HCT116 (cell line): ENCODE data around the gene LRRN3.

Source experiments
- CBX3 ChIP-seq: IDR thresholded peaks from 2 replicates; pipeline ENCODE4 v1.6.1; 2012; ENCODE audit warnings: low read depth
- EZH2 ChIP-seq: fragments of 200-600 bp; sonication (generic); IDR thresholded peaks from 2 replicates; pipeline ENCODE4 v1.6.1; 2017; ENCODE audit warnings: antibody characterized with exemption, mixed run types
- JUND ChIP-seq: IDR thresholded peaks from 2 replicates; pipeline ENCODE4 v1.6.1; 2012
- POLR2A ChIP-seq: IDR thresholded peaks from 2 replicates; pipeline ENCODE4 v1.7.0; 2011; ENCODE audit warnings: borderline replicate concordance; ENCODE audit not compliant: insufficient read depth, insufficient read length; ENCODE audit errors: extremely low read depth
- POLR2AphosphoS5 ChIP-seq: IDR thresholded peaks from 2 replicates; pipeline ENCODE4 v1.6.1; 2011; ENCODE audit warnings: mild to moderate bottlenecking, low read depth, low read length, moderate library complexity
- RAD21 ChIP-seq: IDR thresholded peaks from 2 replicates; pipeline ENCODE4 v1.6.1; 2012; ENCODE audit warnings: low read depth, mild to moderate bottlenecking
- TCF7L2 ChIP-seq: IDR thresholded peaks from 2 replicates; pipeline ENCODE4 v1.7.0; 2011; ENCODE audit warnings: borderline replicate concordance, inconsistent platforms; ENCODE audit not compliant: insufficient read depth, insufficient read length; ENCODE audit errors: extremely low read depth
- YY1 ChIP-seq: IDR thresholded peaks from 2 replicates; pipeline ENCODE4 v1.6.1; 2011; ENCODE audit warnings: low read length, low read depth, moderate library complexity, mild to moderate bottlenecking; ENCODE audit not compliant: insufficient replicate concordance; ENCODE audit errors: extremely low read depth
- TF ChIP-seq, protein P1 (sequence below): IDR thresholded peaks from 2 replicates; pipeline ENCODE4 v1.6.1; 2011; ENCODE audit warnings: mild to moderate bottlenecking, low read length, moderate library complexity; ENCODE audit not compliant: insufficient replicate concordance; ENCODE audit errors: extremely low read depth
- TF ChIP-seq, protein P2 (sequence below), 3 experiments: fragments of 200-600 bp in 1 of 3; sonication (generic) in 1 of 3; IDR thresholded peaks in 2 of 3; conservative IDR thresholded peaks in 1 of 3; 2 replicates each; pipeline ENCODE4 v1.5.1; 2012 to 2017; ENCODE audit warnings: low read depth in 2 of 3, low read length in 2 of 3, antibody characterized with exemption in 1 of 3, borderline replicate concordance in 1 of 3, control low read depth in 1 of 3, mild to moderate bottlenecking in 1 of 3, mixed read lengths in 1 of 3, mixed run types in 1 of 3, moderate library complexity in 1 of 3; ENCODE audit not compliant: insufficient read depth in 1 of 3

DNA sequence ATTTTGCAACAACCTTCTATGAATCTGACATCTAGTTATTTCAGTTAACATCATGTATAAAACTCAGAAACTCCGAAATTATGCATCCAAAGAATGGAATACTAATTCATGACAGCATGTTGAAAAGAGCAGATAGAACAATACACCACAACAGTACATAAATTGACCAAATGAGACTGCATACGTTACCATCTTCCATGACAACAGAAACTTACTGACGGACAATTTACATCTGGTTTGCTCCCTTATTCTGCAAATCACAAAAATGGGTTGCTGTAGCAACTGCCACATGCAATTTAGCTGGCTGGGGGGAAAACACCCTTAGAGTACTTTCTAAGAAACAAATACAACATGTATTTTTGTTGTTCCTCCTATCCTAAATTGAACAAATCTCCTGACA, 14.3 kb downstream of the LRRN3 start:
- no peak for TF ChIP-seq POLR2A
- TF ChIP-seq RAD21: no peak
- TF ChIP-seq EZH2: no peak
- TF ChIP-seq, protein P1, sequence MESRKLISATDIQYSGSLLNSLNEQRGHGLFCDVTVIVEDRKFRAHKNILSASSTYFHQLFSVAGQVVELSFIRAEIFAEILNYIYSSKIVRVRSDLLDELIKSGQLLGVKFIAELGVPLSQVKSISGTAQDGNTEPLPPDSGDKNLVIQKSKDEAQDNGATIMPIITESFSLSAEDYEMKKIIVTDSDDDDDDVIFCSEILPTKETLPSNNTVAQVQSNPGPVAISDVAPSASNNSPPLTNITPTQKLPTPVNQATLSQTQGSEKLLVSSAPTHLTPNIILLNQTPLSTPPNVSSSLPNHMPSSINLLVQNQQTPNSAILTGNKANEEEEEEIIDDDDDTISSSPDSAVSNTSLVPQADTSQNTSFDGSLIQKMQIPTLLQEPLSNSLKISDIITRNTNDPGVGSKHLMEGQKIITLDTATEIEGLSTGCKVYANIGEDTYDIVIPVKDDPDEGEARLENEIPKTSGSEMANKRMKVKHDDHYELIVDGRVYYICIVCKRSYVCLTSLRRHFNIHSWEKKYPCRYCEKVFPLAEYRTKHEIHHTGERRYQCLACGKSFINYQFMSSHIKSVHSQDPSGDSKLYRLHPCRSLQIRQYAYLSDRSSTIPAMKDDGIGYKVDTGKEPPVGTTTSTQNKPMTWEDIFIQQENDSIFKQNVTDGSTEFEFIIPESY: no peak
- no peak for TF ChIP-seq CBX3
- TF ChIP-seq, protein P2, sequence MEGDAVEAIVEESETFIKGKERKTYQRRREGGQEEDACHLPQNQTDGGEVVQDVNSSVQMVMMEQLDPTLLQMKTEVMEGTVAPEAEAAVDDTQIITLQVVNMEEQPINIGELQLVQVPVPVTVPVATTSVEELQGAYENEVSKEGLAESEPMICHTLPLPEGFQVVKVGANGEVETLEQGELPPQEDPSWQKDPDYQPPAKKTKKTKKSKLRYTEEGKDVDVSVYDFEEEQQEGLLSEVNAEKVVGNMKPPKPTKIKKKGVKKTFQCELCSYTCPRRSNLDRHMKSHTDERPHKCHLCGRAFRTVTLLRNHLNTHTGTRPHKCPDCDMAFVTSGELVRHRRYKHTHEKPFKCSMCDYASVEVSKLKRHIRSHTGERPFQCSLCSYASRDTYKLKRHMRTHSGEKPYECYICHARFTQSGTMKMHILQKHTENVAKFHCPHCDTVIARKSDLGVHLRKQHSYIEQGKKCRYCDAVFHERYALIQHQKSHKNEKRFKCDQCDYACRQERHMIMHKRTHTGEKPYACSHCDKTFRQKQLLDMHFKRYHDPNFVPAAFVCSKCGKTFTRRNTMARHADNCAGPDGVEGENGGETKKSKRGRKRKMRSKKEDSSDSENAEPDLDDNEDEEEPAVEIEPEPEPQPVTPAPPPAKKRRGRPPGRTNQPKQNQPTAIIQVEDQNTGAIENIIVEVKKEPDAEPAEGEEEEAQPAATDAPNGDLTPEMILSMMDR (IDR thresholded peaks at IDR 0.05 in 2 of 3, conservative IDR thresholded peaks at IDR 0.05 in 1 of 3; ENCODE audit: borderline replicate concordance in 1 of 3, insufficient read depth in 1 of 3, low read depth in 2 of 3, low read length in 2 of 3): no peak
- no peak for TF ChIP-seq TCF7L2
- no peak for TF ChIP-seq JUND
- no peak for TF ChIP-seq POLR2AphosphoS5
- no peak for TF ChIP-seq YY1
